ENCODE measurements around the gene P2RX1. TPM values are rescaled to one million over a fixed set of nuclear protein-coding genes. Genes with fewer than 3 reads are reported as not detected.

The P2RX1 gene
- total RNA-seq, 1 experiment from 2014 or later: not detected

GRCh38 chr17:3861761-3862681, 54.2 kb downstream of the P2RX1 start:
- Histone ChIP-seq H3K4me2 (no peak overlapping the region), H3K9me3 (ENCODE audit: insufficient read depth, low read depth) (no peaks in the 10 kb centered on the region), H3K27ac (no peak overlapping the region), H3K4me1 (replicated peaks; ENCODE audit: insufficient read depth) (no peaks in the 10 kb centered on the region), H2AFZ (no peak overlapping the region), H3K9me2 (ENCODE audit: insufficient read depth) (no peaks in the 10 kb centered on the region), H3K79me2 (ENCODE audit: low read depth) (no peaks in the 10 kb centered on the region), H3K4me3 (no peak overlapping the region), H3K27me3 (ENCODE audit: insufficient read depth, low read depth) (no peaks in the 10 kb centered on the region), H3F3A (ENCODE audit: insufficient read depth, low read depth) (no peaks in the 10 kb centered on the region), H3K36me3 (ENCODE audit: low read depth) (no peaks in the 10 kb centered on the region), H4K20me1 (ENCODE audit: insufficient read depth) (no peaks in the 10 kb centered on the region)
- CTCF ChIA-PET: interaction anchor here (1.5 kb wide), 1 partner anchor 16 kb away, joined by 4 read pairs; the partner anchor contains the start of gene NCBP3
- POLR2A ChIA-PET (ENCODE audit: unreplicated experiment): no interaction called here
- no peak for TF ChIP-seq EZH2 (IDR thresholded peaks at IDR 0.05; ENCODE audit: low read depth)
- no peak for TF ChIP-seq CTCF (conservative IDR thresholded peaks at IDR 0.05)
- no peak for DNase-seq
- BruUV-seq (replicated peaks): no TSS peak
- intact Hi-C loops (cut with micrococcal nuclease; ENCODE audit: unreplicated experiment): loop anchor here (2.0 to 5.0 kb wide), 2 partner anchors 213 to 550 kb away; no protein-coding TSS in a partner anchor

- Histone ChIP-seq H4K20me1 (ENCODE audit: insufficient read depth) (no peaks in the 10 kb centered on the region), H3K4me3 (no peak overlapping the region)
- no TSS peak for BruUV-seq (replicated peaks)
Observed at GRCh38 chr17:3860939-3861700, 55.1 kb downstream of the P2RX1 start.

More at GRCh38 chr17:3860939-3861700, 55.1 kb downstream of the P2RX1 start:
- Histone ChIP-seq H3K9me3 (ENCODE audit: insufficient read depth, low read depth) (no peaks in the 10 kb centered on the region), H3K27me3 (ENCODE audit: insufficient read depth, low read depth) (no peaks in the 10 kb centered on the region), H3K79me2 (ENCODE audit: low read depth) (no peaks in the 10 kb centered on the region), H3K4me2 (no peak overlapping the region), H3F3A (ENCODE audit: insufficient read depth, low read depth) (no peaks in the 10 kb centered on the region), H3K9me2 (ENCODE audit: insufficient read depth) (no peaks in the 10 kb centered on the region), H3K36me3 (ENCODE audit: low read depth) (no peaks in the 10 kb centered on the region), H2AFZ (no peak overlapping the region), H3K4me1 (replicated peaks; ENCODE audit: insufficient read depth) (no peaks in the 10 kb centered on the region), H3K27ac (no peak overlapping the region)
- DNase-seq: no peak
- intact Hi-C loops (cut with micrococcal nuclease; ENCODE audit: unreplicated experiment): loop anchor here (5.0 kb wide), 1 partner anchor 551 kb away; no protein-coding TSS in a partner anchor
- POLR2A ChIA-PET (ENCODE audit: unreplicated experiment): no interaction called here
- TF ChIP-seq EZH2 (IDR thresholded peaks at IDR 0.05; ENCODE audit: low read depth) (no peak), CTCF (conservative IDR thresholded peaks at IDR 0.05) (no peak)
- CTCF ChIA-PET: no interaction called here

Measured in PC-9 (cell line).